OCI-LY3 (cell line): ENCODE data around the gene FDXR.

Source experiments
- H2AFZ ChIP-seq: fragments of 200-600, 300-600 bp; shearing (Covaris generic); 2 replicates; pipeline ENCODE4 v1.6.0; 2014; ENCODE audit warnings: antibody characterized with exemption, low read depth, low read length
- H3K27ac ChIP-seq: fragments of 200-600, 300-600 bp; sonication (generic); 2 replicates; pipeline ENCODE4 v1.5.1; 2014; ENCODE audit warnings: mild to moderate bottlenecking, low read length, moderate library complexity, mixed read lengths
- H3K27me3 ChIP-seq: fragments of 200-600, 300-600 bp; sonication (generic); 2 replicates; pipeline ENCODE4 v1.6.1; 2014; ENCODE audit warnings: low read depth, low read length, mixed read lengths
- H3K36me3 ChIP-seq: fragments of 200-600, 300-600 bp; sonication (generic); replicated peaks from 2 replicates; pipeline ENCODE3; 2014; ENCODE audit warnings: low read depth, low read length, mixed read lengths
- H3K4me1 ChIP-seq: fragments of 300-600, 200-600 bp; sonication (generic); 2 replicates; pipeline ENCODE4 v1.6.1; 2014; ENCODE audit warnings: low read length, mixed read lengths
- H3K4me2 ChIP-seq: fragments of 200-600, 300-600 bp; sonication (generic); 2 replicates; pipeline ENCODE4 v1.6.1; 2014; ENCODE audit warnings: low read length, mixed read lengths
- H3K4me3 ChIP-seq: fragments of 300-600, 200-600 bp; sonication (generic); 2 replicates; pipeline ENCODE4 v1.5.1; 2014; ENCODE audit warnings: antibody characterized with exemption, mild to moderate bottlenecking, low read length, moderate library complexity
- H3K79me2 ChIP-seq: fragments of 300-600, 200-600 bp; shearing (Covaris generic); 2 replicates; pipeline ENCODE4 v1.6.1; 2014; ENCODE audit warnings: mild to moderate bottlenecking, low read length, mixed read lengths
- H3K9ac ChIP-seq: fragments of 300-600, 200-600 bp; shearing (Covaris generic); 2 replicates; pipeline ENCODE4 v1.6.0; 2014; ENCODE audit warnings: mild to moderate bottlenecking, low read length, moderate library complexity
- H3K9me3 ChIP-seq: fragments of 200-600, 300-600 bp; shearing (Covaris generic); 2 replicates; pipeline ENCODE4 v1.6.1; 2014; ENCODE audit warnings: low read length, mixed read lengths; ENCODE audit not compliant: insufficient read depth
- H4K20me1 ChIP-seq: fragments of 200-600, 300-600 bp; sonication (generic); 2 replicates; pipeline ENCODE4 v1.6.1; 2016; ENCODE audit warnings: low read length, mixed read lengths; ENCODE audit not compliant: insufficient read depth
- EZH2phosphoT487 ChIP-seq: fragments of 200-600 bp; shearing (Covaris generic); IDR thresholded peaks from 2 replicates; pipeline ENCODE4 v1.6.1; 2018; ENCODE audit warnings: antibody characterized with exemption, mixed run types, low read depth
- TF ChIP-seq, protein P1 (sequence below): fragments of 200-600, 300-600 bp; sonication (generic); IDR thresholded peaks from 2 replicates; pipeline ENCODE4 v1.5.1; 2014; ENCODE audit warnings: antibody characterized with exemption, low read length, low read depth

The FDXR gene

DNA sequence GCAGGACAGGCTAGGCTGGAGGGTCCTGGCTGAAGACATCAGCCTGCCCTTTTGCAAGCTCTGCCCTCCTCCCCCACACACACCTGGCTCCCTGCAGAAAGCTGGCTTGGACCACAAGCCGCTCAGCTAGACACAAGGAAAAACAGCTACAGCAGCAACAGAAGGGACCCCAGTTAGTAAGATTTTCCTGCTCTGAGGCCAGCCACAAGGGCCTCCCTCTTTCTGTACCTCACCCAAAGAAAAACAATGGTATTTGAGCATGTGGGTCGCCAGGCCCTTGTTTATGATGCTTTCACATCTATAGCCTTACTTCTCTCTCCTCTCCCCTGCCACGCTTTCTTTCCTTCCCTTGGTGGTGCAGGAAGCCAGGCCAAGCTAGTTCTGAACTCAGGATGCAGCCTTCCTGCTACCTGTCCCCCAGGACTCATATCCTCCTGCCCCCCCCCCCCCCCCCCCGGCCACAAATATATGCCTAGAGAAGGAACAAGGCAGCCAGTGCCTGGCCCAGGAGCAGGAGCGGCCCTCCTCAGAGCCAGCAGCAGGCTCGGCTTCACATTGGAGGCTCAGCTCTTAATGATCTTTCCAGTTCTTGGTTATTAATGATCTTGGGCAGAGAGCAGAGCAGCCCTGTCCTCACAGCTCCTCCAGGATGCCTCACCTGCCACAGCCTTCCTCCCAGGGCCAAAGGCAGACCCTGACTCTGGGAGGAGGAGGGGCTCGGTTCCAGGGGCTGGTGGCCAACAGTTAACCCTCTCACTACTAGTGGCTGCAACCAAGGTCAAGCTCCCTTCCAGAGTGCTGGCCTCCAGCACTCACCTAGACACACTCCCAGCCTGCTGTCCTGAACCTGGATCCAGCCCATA lies 32.6 kb downstream of the FDXR start:
- H3K4me1 ChIP-seq, result peaks cover 10% of the 10 kb centered on the region

DNA sequence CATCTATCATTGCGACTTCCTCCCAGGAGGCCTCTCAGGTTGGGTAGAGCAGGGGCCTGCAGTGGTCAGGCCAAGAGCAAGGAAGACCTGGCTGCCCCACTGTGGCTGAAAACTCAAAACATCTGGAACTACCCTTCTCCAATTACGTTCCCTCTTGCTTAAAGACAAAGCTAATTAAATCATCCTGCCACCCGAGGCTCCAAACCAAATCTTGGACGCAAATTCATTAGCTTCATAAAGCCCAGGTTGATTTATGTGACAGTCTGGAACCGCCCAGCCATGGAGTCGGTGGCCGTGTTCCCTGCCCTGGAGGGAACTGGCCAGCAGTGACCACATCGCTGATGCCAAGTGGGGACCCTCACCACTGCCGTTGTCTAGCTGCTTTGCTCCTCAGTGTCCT lies 34.5 kb downstream of the FDXR start:
- no peaks in the 10 kb centered on the region for H4K20me1 ChIP-seq
- H3K9ac ChIP-seq, result no peak overlapping the region
- peaks cover 21% of the 10 kb centered on the region for H3K4me1 ChIP-seq
- H3K27me3 ChIP-seq, result no peaks in the 10 kb centered on the region
- H3K79me2 ChIP-seq, result no peaks in the 10 kb centered on the region
- no peak for TF ChIP-seq EZH2phosphoT487
- TF ChIP-seq, protein P1, sequence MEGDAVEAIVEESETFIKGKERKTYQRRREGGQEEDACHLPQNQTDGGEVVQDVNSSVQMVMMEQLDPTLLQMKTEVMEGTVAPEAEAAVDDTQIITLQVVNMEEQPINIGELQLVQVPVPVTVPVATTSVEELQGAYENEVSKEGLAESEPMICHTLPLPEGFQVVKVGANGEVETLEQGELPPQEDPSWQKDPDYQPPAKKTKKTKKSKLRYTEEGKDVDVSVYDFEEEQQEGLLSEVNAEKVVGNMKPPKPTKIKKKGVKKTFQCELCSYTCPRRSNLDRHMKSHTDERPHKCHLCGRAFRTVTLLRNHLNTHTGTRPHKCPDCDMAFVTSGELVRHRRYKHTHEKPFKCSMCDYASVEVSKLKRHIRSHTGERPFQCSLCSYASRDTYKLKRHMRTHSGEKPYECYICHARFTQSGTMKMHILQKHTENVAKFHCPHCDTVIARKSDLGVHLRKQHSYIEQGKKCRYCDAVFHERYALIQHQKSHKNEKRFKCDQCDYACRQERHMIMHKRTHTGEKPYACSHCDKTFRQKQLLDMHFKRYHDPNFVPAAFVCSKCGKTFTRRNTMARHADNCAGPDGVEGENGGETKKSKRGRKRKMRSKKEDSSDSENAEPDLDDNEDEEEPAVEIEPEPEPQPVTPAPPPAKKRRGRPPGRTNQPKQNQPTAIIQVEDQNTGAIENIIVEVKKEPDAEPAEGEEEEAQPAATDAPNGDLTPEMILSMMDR, result no peak
- no peak overlapping the region for H3K27ac ChIP-seq
- H3K4me3 ChIP-seq, result no peak overlapping the region
- no peak overlapping the region for H3K4me2 ChIP-seq
- H3K36me3 ChIP-seq, result no peaks in the 10 kb centered on the region
- no peaks in the 10 kb centered on the region for H3K9me3 ChIP-seq
- H2AFZ ChIP-seq, result no peak overlapping the region

More for the DNA sequence above, 32.6 kb downstream of the FDXR start:
- Histone ChIP-seq H3K27ac (no peak overlapping the region), H3K4me2 (no peak overlapping the region), H4K20me1 (no peaks in the 10 kb centered on the region), H3K4me3 (no peak overlapping the region), H2AFZ (no peak overlapping the region), H3K9me3 (no peaks in the 10 kb centered on the region), H3K79me2 (no peaks in the 10 kb centered on the region), H3K36me3 (no peaks in the 10 kb centered on the region), H3K9ac (no peak overlapping the region), H3K27me3 (no peaks in the 10 kb centered on the region)
- TF ChIP-seq, protein P1, result no peak
- TF ChIP-seq EZH2phosphoT487, result no peak

DNA sequence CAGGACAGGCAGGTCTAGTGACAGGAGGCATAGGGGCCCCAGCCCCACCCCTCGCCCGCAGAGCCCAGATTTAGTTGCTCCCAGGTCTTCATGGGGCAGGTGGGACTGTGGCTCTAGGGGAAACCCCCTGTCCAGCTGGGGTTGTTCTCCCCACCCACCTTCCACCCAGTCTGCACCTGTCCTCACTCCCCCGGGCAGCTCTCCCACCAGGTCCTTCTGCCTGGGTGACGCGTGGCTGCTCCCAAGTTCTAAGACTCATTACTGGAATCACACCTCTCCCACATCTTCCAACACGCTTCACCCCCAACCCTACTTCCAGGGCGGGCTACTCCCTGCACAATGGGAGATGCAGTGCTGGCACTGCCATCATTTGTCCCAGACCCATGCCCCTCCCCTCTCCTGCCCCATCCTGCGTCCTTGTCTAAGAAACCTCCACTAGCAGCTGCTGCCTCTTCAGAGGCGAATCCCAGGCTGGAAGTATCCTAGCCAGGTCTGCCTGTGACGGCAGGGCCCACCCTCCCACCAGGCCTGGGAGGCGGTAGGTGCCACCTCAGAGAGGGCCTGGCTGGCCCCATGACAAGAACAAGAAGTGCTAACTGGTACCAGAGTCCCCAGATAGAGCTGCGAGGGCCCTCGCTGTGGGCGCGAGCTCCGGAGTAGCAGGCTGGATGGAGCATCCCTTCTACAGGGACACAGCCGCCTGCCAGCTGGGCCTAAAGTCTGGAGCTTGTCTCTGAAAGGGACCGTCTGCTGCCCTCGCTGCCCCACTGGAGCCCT lies 35.9 kb downstream of the FDXR start:
- Histone ChIP-seq H3K9me3 (no peaks in the 10 kb centered on the region), H3K79me2 (no peaks in the 10 kb centered on the region), H2AFZ (no peak overlapping the region), H3K9ac (no peak overlapping the region), H3K36me3 (no peaks in the 10 kb centered on the region), H4K20me1 (no peaks in the 10 kb centered on the region), H3K4me3 (no peak overlapping the region), H3K4me1 (peaks cover 21% of the 10 kb centered on the region), H3K27me3 (no peaks in the 10 kb centered on the region), H3K4me2 (no peak overlapping the region), H3K27ac (no peak overlapping the region)
- no peak for TF ChIP-seq EZH2phosphoT487
- TF ChIP-seq, protein P1, result no peak

DNA sequence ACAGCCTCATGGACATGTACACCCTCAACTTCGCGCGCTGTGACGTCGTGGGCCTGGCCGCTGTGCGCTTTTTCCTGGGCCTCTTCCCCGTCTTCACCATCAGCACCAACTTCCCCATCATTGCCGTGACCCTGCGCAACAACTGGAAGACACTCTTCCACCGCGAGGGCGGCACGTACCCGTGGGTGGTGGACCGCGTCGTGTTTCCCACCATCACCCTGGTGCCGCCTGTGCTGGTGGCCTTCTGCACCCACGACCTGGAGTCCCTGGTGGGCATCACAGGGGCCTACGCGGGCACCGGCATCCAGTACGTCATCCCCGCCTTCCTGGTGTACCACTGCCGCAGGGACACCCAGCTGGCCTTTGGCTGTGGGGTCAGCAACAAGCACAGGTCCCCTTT lies 36.6 kb downstream of the FDXR start:
- no peaks in the 10 kb centered on the region for H4K20me1 ChIP-seq
- no peak for TF ChIP-seq EZH2phosphoT487
- TF ChIP-seq, protein P1, result no peak
- H3K79me2 ChIP-seq, result no peaks in the 10 kb centered on the region
- H3K4me3 ChIP-seq, result no peak overlapping the region
- H3K27ac ChIP-seq, result no peak overlapping the region
- no peaks in the 10 kb centered on the region for H3K36me3 ChIP-seq
- no peaks in the 10 kb centered on the region for H3K27me3 ChIP-seq
- H3K9ac ChIP-seq, result no peak overlapping the region
- H2AFZ ChIP-seq, result no peak overlapping the region
- peaks cover 19% of the 10 kb centered on the region for H3K4me1 ChIP-seq
- no peaks in the 10 kb centered on the region for H3K9me3 ChIP-seq
- H3K4me2 ChIP-seq, result no peak overlapping the region
